ENCODE results near the gene PPM1E.
"Not testable (repeated sequence)": the region's sequence is repeated elsewhere in the genome, so short reads cannot be mapped to it uniquely, and the experiment has no call there.

PPM1E gene

GRCh38 chr17:58947824-58948223 lies 192.2 kb downstream of the PPM1E start:
- no peak for DNase-seq (ENCODE audit: low read depth)

DNA sequence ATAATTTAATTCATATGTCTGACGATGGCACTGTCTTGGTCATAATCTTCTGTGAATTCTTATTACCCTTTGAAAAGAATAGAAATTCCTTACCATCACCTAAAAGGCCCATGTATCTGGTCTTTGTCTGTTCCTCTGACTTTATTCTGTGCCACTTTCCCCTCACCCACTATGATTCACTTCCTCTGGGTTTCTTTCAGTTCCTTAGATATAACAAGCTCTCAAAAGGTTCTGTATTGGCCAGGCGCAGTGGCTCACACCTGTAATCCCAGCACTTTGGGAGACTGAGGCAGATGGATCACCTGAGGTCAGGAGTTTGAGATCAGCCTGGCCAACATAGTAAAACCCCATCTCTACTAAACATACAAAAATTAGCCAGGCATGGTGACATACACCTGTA lies 198.7 kb downstream of the PPM1E start:
- not testable (repeated sequence) for DNase-seq (ENCODE audit: low read depth)

DNA sequence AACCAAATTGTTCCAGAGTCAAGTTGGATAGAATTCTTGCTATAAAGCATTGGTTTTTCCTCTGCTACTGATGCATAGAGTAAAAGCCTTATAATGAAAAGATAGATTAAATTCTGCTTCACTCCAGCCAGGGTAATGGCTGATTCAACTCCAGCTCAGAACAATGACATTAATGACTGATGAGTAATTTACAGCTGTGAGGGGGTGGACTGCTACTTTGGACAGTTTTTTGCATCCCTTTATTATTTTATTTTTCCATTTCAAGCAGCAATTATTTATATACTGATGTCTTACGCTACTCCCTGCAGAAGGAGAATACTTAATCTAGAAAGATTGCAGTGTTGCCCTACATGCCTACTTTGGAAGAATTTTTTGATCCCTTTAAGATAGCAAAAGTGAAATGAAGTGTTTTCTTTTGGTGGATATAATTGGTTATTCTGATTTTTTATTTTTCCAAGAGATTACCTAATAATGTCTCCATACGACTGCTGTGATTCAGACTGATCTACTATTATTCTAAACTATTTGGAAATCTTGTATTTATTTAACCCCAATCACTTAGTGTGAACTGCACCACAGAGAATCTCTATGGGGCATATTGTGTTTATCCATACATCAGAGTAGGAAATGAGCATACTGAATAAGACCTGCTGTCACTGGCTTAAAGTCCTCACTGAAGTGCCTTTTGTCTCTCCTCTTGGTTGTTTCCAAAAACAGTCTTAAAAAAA lies 201.5 kb downstream of the PPM1E start:
- DNase-seq (ENCODE audit: low read depth), result no peak

GRCh38 chr17:58957725-58958073 lies 202.0 kb downstream of the PPM1E start:
- DNase-seq (ENCODE audit: low read depth), result not testable (repeated sequence)

GRCh38 chr17:58960068-58960467 lies 204.4 kb downstream of the PPM1E start:
- DNase-seq (ENCODE audit: low read depth), result no peak

DNA sequence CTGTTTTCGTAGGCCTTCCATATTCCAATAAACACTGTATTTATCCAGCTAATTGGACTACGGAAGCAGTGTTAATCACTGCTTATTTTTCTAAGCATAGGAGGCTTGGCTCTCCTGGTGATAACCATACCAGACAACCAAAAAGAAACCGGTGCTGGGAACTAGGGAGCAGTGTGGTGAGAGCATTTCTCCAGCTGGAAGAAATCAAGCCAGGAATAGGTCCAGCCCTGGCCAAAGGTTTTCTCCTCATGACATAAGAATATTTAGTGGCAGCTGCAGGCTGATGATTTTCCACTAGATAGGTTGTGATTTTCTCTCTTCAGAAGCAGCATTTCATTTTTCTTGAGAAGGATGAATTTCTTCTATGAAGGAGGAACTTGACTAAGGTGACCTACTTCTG lies 209.6 kb downstream of the PPM1E start:
- DNase-seq (ENCODE audit: low read depth), result no peak

- no peak for DNase-seq (ENCODE audit: low read depth)
These were observed 210.6 kb downstream of the PPM1E start for GRCh38 chr17:58966208-58966607.

GRCh38 chr17:58968426-58969061 lies 212.9 kb downstream of the PPM1E start:
- DNase-seq (ENCODE audit: low read depth), result no peak

- DNase-seq (ENCODE audit: low read depth), result no peak
These were observed 213.5 kb downstream of the PPM1E start for GRCh38 chr17:58969156-58969555.

DNA sequence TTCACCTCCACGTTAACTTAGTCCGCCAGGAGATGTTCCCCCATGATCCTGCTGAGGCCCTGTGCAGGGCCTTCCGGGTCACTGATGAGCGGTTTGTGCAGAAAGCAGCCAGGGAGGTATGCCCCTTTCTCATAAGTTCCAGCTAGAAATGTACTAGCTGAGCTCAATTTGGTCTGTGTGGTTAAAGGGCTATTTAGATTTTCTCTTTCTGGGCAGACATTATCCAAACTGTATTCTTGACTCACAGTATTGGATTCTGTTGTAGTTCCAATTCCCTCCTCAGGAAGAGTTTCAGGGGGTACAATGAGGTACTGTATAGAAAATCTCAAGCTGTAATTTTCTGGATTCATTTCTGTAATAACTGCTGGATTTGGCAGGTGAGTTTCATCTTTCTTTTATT lies 214.0 kb downstream of the PPM1E start:
- no peak for DNase-seq (ENCODE audit: low read depth)

DNA sequence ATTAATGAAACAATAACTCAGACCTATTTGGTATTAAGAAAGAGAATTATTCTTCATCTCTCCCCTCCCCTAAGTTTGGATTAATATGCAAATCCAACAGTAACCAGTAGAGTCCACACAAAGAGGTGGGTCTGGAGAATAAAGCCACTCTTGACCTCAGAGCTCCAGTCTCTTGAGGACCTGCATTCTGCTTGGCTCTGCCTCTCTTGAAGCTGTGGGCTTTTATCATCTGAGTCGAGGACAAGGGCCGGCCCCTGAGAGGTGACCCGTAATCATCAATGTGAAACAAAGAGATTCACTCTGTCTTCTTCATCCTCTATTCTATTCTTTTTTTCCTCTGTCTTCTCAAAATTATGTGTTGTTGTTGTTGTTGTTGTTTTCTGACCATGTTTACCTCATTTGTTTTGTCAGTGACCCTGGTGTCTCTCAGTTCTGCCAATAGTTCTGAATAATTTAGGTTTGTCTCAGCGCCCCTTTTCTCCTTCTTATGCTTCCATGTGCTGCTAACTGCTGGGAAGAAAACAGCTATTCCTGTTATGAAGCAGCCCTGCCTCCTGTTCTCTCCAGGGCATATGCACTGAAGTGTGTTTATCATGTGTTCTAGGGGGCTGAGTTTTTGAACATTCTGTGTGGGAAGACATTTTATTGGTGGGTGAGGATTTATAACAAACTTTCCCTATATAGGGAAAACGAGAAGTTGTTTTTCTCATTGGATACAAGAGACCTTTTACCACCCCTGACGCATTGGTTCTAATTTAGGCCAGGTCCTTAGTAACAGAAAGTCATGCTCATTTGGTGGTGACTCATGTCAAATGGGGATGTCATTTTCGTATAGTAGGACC lies 215.2 kb downstream of the PPM1E start:
- no peak for DNase-seq (ENCODE audit: low read depth)

- DNase-seq (ENCODE audit: low read depth), result no peak
These were observed 218.7 kb downstream of the PPM1E start for GRCh38 chr17:58974354-58974753.

GRCh38 chr17:58976541-58976940 lies 220.9 kb downstream of the PPM1E start:
- no peak for DNase-seq (ENCODE audit: low read depth)

GRCh38 chr17:58980706-58981481 lies 225.2 kb downstream of the PPM1E start:
- DNase-seq (ENCODE audit: low read depth), result no peak

DNA sequence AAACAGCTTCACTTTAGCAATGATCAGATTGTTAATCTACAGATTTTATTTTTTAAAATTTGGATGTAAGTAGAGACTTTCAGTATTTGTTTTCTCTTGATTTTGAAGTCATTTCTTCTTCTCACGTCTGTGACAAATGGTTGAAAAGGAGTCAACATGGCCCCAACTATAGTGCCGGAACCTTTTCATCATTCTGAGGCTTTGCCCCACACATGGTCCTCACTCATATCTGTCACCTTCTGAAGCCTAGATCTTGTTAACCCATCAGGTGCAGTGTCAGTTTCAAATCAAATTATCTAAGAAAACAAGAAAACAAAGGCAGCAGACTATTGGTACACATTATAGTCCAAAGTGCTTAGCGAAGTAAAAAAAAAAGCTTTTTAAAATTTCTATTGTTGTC lies 227.0 kb downstream of the PPM1E start:
- no peak for DNase-seq (ENCODE audit: low read depth)

DNA sequence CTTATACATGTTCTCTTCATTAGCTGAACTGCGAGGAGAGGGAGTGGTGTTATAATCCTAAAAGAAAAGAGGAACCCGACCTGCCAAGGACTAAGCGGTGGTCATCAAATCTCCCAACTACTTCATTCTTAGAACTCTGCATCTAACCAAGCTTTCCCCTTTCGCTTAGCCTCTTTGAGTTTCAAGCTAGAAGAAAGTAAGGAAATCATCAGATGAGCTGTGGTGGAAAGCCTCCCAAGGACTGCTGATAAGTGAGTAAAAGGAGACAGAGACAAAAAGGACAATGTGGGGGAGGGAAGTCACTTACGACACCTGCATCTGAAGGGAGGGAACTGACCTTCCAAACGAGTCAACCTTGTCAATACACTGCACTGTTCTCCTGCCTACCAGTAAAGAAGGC lies 229.7 kb downstream of the PPM1E start:
- DNase-seq (ENCODE audit: low read depth), result no peak

DNA sequence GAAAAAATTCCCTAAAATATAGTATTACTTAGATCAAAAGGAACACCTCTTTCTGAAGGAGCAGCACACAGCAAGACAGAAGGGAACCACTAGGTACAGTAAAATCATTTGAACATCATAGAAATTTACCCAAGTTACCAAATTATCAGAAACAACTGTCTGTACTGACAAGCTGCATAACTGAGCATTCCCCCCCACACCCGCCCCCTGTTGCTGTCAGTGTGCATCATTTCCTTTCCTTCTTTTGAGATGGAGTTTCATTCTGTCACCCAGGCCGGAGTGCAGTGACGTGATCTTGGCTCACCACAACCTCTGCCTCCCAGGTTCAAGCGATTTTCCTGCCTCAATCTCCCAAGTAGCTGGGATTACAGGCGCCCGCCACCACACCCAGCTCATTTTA lies 230.3 kb downstream of the PPM1E start:
- no peak for DNase-seq (ENCODE audit: low read depth)

GRCh38 chr17:58989629-58990028 lies 234.0 kb downstream of the PPM1E start:
- DNase-seq (ENCODE audit: low read depth), result no peak

DNA sequence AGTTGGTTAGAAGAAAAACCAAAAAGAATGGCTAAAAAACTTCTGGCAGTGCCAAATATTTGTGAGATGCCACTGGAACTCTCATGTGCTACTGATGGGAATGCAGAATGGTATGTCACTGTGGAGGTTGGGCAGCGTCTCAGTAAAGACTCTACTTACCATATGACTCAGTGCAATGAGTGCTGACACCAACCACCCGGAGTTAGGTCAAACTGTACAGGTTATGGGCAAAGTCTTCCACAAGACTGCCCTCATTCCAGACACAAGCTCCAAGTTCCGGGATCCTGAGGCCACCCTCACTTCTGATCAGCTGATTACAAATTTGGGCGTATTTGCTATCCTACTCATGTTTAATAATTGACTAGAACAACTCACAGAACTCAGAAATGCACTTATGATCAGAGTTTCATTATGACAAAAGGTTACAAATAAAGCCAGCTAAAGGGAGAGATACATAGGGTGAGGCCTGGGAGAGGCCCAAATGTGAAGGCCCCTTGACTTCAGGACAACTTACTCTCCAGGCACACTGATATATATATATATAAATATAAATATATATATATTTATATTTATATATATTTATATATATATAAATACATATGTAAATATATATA lies 236.2 kb downstream of the PPM1E start:
- no peak for DNase-seq (ENCODE audit: low read depth)

- DNase-seq (ENCODE audit: low read depth), result no peak
These were observed 237.7 kb downstream of the PPM1E start for GRCh38 chr17:58993311-58993710.

GRCh38 chr17:58995247-58995940 lies 239.7 kb downstream of the PPM1E start:
- no peak for DNase-seq (ENCODE audit: low read depth)

Data from stimulated activated CD8-positive, alpha-beta memory T cell treated with anti-CD3 and anti-CD28 coated beads, Interleukin-4, amount 100 ng/mL, for 24 hours (primary cell).